Bronchial epithelial cell (primary cell): ENCODE measurements around the gene FSTL1. TPM values are rescaled to one million over a fixed set of nuclear protein-coding genes. Genes with fewer than 3 reads are reported as not detected.

Experiments
- DNase-seq: peaks from one replicate; pipeline ENCODE4 v3.0.0-alpha.2; 2010; ENCODE audit warnings: low read depth
- FAIRE-seq: peaks from 2 replicates; lab custom pipeline; 2011; peaks lifted over from hg19 to GRCh38; lab: Jason Lieb, UNC
- H3K27me3 ChIP-seq: 2 replicates; pipeline ENCODE4 v1.5.1; 2011; ENCODE audit warnings: low read length; ENCODE audit not compliant: control insufficient read depth, insufficient read depth
- H3K36me3 ChIP-seq: 2 replicates; pipeline ENCODE4 v1.5.1; 2011; ENCODE audit warnings: low read length; ENCODE audit not compliant: control insufficient read depth, insufficient read depth
- H3K4me3 ChIP-seq: 2 replicates; pipeline ENCODE4 v1.5.1; 2011; ENCODE audit warnings: mild to moderate bottlenecking, low read depth, low read length, control low read depth
- total RNA-seq: library from RNA; depleted of rRNA; stranded (reverse); fragments of >200 nt; gene quantifications from 2 replicates; pipeline ENCODE4 v1.2.1, GENCODE V29; 2014
- TF ChIP-seq, protein P1 (sequence below): IDR thresholded peaks from 2 replicates; pipeline ENCODE4 v1.5.1; 2011; ENCODE audit warnings: mild to moderate bottlenecking, moderate library complexity, low read length, control low read depth, inconsistent platforms; ENCODE audit not compliant: insufficient read depth, severe bottlenecking

FSTL1 gene
- 45.3 and 45.6 TPM in 2 replicates for total RNA-seq

DNA sequence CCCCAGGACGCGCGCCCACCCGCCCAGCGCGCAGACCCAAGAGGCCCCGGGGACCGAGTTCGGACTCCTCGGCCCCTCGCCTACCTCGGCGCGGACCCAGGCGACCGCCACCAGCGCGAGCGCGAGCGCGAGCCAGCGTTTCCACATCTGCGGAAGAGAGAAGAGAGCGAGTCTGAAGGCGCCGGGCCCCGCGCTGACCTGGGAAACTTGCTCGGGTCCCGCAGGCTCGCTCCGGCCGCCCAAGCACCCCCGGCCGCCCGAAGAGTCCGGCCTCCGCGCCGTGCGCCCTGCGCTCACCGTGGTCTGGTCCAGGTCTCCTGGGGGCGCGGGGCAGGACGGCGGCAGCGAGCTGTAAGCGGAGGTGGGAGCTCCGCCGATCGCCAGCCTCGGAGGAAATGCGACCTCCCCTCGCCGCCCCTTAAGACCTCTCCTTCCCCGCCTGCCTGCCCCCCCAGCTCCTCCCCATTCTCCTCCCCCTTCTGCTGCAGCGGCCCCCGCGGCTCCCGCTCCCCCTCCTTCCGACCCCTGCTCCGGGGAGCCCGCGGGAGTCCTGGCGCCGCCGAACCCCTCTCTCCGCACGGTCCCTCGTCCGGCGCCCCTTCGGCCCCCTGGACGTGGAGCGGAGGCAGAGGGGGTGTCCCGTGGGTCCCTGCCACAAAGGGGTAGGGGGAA lies at the start of gene FSTL1:
FSTL1 (minus strand) TSS at position 393 of the 672 bp plus-strand sequence; CDS start at position 147, 246 bp downstream.
- H3K36me3 ChIP-seq = no peaks in the 10 kb centered on the region
- H3K27me3 ChIP-seq = no peaks in the 10 kb centered on the region
- FAIRE-seq = no peak
- TF ChIP-seq, protein P1, sequence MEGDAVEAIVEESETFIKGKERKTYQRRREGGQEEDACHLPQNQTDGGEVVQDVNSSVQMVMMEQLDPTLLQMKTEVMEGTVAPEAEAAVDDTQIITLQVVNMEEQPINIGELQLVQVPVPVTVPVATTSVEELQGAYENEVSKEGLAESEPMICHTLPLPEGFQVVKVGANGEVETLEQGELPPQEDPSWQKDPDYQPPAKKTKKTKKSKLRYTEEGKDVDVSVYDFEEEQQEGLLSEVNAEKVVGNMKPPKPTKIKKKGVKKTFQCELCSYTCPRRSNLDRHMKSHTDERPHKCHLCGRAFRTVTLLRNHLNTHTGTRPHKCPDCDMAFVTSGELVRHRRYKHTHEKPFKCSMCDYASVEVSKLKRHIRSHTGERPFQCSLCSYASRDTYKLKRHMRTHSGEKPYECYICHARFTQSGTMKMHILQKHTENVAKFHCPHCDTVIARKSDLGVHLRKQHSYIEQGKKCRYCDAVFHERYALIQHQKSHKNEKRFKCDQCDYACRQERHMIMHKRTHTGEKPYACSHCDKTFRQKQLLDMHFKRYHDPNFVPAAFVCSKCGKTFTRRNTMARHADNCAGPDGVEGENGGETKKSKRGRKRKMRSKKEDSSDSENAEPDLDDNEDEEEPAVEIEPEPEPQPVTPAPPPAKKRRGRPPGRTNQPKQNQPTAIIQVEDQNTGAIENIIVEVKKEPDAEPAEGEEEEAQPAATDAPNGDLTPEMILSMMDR = no peak
- DNase-seq = no peak
- peak within 1 kb of the TSS; percentile 84 for H3K4me3 ChIP-seq

DNA sequence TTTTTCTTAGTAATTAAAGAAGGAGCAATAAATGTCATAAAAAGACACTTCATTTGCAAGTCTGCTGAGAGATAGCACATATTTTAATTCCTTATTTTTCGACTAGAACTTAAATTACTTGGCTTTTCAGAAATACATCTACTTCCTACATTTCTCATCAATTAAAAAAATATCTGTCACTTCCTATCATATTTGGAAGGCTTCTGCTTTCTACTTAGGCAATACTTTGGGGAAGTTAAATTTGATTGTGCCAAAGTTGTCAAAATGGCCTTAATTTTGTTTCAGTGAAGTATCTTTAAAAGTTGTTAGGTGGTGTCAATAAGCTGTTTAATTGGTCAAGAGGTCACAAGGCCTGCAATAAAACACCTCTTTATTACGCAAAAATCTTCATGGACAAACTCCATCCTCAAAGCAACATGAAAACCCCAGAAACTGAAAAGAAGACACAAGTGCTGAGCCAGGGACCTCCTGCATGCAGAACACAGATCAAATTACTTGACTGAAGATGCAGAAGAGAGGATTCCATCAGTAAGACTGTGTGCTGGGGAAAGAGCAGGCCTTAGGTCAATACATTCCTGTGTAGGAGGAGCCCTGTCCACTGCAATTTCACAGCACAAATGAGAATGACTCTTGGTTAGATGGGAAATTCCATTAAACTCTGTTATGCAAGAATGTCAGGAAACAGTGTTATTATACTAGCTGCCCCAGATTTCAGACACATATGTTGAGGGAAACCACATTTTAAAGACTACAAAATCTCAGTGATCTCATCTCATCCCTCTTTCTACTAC lies 48.0 kb upstream of the FSTL1 start:
- FAIRE-seq (peak; percentile 79), DNase-seq (peak; percentile 64)
- Histone ChIP-seq H3K36me3 (no peaks in the 10 kb centered on the region), H3K4me3 (no peak overlapping the region), H3K27me3 (no peaks in the 10 kb centered on the region)
- TF ChIP-seq, protein P1 = no peak

- TF ChIP-seq, protein P1 = no peak
- H3K4me3 ChIP-seq = no peak overlapping the region
- no peaks in the 10 kb centered on the region for H3K27me3 ChIP-seq
- DNase-seq = no peak
- no peak for FAIRE-seq
- H3K36me3 ChIP-seq = no peaks in the 10 kb centered on the region
Measured at GRCh38 chr3:120497818-120498217, 47.0 kb upstream of the FSTL1 start.

GRCh38 chr3:120497336-120497735 lies 46.5 kb upstream of the FSTL1 start:
- DNase-seq = peak; percentile 87
- TF ChIP-seq, protein P1 = no peak

DNA sequence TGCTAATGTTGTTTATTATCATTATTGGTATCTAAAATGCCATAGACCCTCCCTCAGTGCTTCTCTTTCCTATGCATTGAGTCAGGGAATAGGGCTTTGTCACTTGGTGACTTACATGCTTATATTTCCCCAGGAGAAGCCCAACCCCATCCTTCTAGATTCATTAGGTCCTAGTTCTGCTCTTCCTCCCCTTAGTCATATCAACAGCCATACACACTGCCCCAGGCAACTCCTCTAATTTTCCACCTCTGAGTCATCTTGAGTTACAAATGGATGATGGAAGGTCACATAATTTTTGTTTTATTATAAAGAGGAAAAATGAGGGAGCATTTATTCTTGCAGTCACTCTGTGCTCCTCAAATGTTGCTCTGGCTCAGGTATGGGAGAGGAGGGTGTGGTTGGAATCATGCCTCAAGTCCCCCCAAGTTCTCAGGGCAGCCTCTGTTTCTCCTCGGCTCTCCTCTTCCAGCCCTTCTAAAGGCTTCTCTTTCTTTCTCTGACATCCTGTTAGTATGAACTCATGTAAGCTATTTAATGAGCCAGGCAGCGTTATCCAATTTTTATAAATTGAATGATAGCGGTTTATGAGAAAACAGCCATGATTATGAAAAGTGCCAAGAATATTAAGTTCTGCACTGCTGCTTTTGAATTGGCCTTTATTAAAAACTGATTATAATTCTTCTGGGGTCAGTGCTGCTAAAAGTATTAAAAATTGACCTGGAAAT lies 45.6 kb upstream of the FSTL1 start:
- peak; percentile 94 for DNase-seq
- no peaks in the 10 kb centered on the region for H3K27me3 ChIP-seq
- FAIRE-seq = no peak
- no peaks in the 10 kb centered on the region for H3K36me3 ChIP-seq
- no peak overlapping the region for H3K4me3 ChIP-seq
- TF ChIP-seq, protein P1 = no peak

More at GRCh38 chr3:120497336-120497735, 46.5 kb upstream of the FSTL1 start:
- no peaks in the 10 kb centered on the region for H3K36me3 ChIP-seq
- no peak for FAIRE-seq
- H3K27me3 ChIP-seq = no peaks in the 10 kb centered on the region
- no peak overlapping the region for H3K4me3 ChIP-seq
